ENCODE data around the gene NDUFS2. TPM values are rescaled to one million over a fixed set of nuclear protein-coding genes. Genes with fewer than 3 reads are reported as not detected.
A peak's percentile ranks its signal among the peaks of the same experiment; 100 is the strongest.
"Not testable (repeated sequence)": the region's sequence is repeated elsewhere in the genome, so short reads cannot be mapped to it uniquely, and the experiment has no call there.

The NDUFS2 gene
- total and polyA plus RNA-seq, 2 experiments from 2014 or later, result 183 to 367 TPM

GRCh38 chr1:161251579-161251978, 49.4 kb downstream of the NDUFS2 start:
- Histone ChIP-seq H3K4me1 (ENCODE audit: low read depth) (no peaks in the 10 kb centered on the region), H3K27me3 (no peaks in the 10 kb centered on the region), H3K27ac (no peak overlapping the region), H3K9me3 (ENCODE audit: low read depth) (no peaks in the 10 kb centered on the region), H3K36me3 (no peaks in the 10 kb centered on the region), H3K4me3 (no peak overlapping the region)
- DNase-seq (ENCODE audit: low read depth in 1 of 2, low spot score in 1 of 2), result no peak
- TF ChIP-seq CTCF (IDR thresholded peaks at IDR 0.05; ENCODE audit: low read depth, low read length), result no peak

- not testable (repeated sequence) for H3K36me3 ChIP-seq; H3K4me1 ChIP-seq (ENCODE audit: low read depth); H3K4me3 ChIP-seq; DNase-seq (ENCODE audit: low read depth in 1 of 2, low spot score in 1 of 2); H3K9me3 ChIP-seq (ENCODE audit: low read depth); H3K27ac ChIP-seq
- H3K27me3 ChIP-seq, result peaks cover 23% of the 10 kb centered on the region
These were observed 53.1 kb downstream of the NDUFS2 start for GRCh38 chr1:161255302-161255701.

GRCh38 chr1:161255955-161256520, 53.9 kb downstream of the NDUFS2 start:
- not testable (repeated sequence) for H3K4me1 ChIP-seq (ENCODE audit: low read depth)

GRCh38 chr1:161257109-161257508, 54.9 kb downstream of the NDUFS2 start:
- not testable (repeated sequence) for H3K27ac ChIP-seq; H3K9me3 ChIP-seq (ENCODE audit: low read depth); H3K36me3 ChIP-seq; H3K4me1 ChIP-seq (ENCODE audit: low read depth); H3K4me3 ChIP-seq; DNase-seq (ENCODE audit: low read depth in 1 of 2, low spot score in 1 of 2)
- peaks cover 40% of the 10 kb centered on the region for H3K27me3 ChIP-seq

More at GRCh38 chr1:161255955-161256520, 53.9 kb downstream of the NDUFS2 start:
- H3K27ac ChIP-seq; H3K9me3 ChIP-seq (ENCODE audit: low read depth); DNase-seq (ENCODE audit: low read depth in 1 of 2, low spot score in 1 of 2); H3K36me3 ChIP-seq; H3K4me3 ChIP-seq: not testable (repeated sequence)
- peaks cover 30% of the 10 kb centered on the region for H3K27me3 ChIP-seq

- no peak within 1 kb of the TSS for H3K27ac ChIP-seq
- H3K36me3 ChIP-seq, result no peaks in the 10 kb centered on the region
- H3K4me1 ChIP-seq (ENCODE audit: low read depth), result no peaks in the 10 kb centered on the region
- DNase-seq (ENCODE audit: low read depth in 1 of 2, low spot score in 1 of 2), result peak; percentile 71 to 73
- TF ChIP-seq CTCF (IDR thresholded peaks at IDR 0.05; ENCODE audit: low read depth, low read length), result no peak
- peak within 1 kb of the TSS; percentile 39 for H3K4me3 ChIP-seq
- H3K9me3 ChIP-seq (ENCODE audit: low read depth), result no peaks in the 10 kb centered on the region
- H3K27me3 ChIP-seq, result peaks cover 43% of the 10 kb centered on the region
These were observed 56.5 kb downstream of the NDUFS2 start, which contains the start of gene PCP4L1 for GRCh38 chr1:161258439-161259344. Gene PCP4L1, plus strand, starts transcription at chr1:161258745. Its CDS starts 230 bp downstream, at chr1:161258975.

- DNase-seq (ENCODE audit: low read depth in 1 of 2, low spot score in 1 of 2), result no peak
- Histone ChIP-seq H3K4me1 (ENCODE audit: low read depth) (no peaks in the 10 kb centered on the region), H3K27ac (no peak overlapping the region), H3K36me3 (no peaks in the 10 kb centered on the region), H3K4me3 (no peak overlapping the region), H3K27me3 (peaks cover 43% of the 10 kb centered on the region), H3K9me3 (ENCODE audit: low read depth) (no peaks in the 10 kb centered on the region)
- no peak for TF ChIP-seq CTCF (IDR thresholded peaks at IDR 0.05; ENCODE audit: low read depth, low read length)
These were observed 57.2 kb downstream of the NDUFS2 start for GRCh38 chr1:161259345-161259702.

GRCh38 chr1:161259765-161260164, 57.6 kb downstream of the NDUFS2 start:
- Histone ChIP-seq H3K27ac (no peak overlapping the region), H3K27me3 (peaks cover 43% of the 10 kb centered on the region), H3K4me3 (no peak overlapping the region), H3K4me1 (ENCODE audit: low read depth) (no peaks in the 10 kb centered on the region), H3K9me3 (ENCODE audit: low read depth) (no peaks in the 10 kb centered on the region), H3K36me3 (no peaks in the 10 kb centered on the region)
- no peak for TF ChIP-seq CTCF (IDR thresholded peaks at IDR 0.05; ENCODE audit: low read depth, low read length)
- DNase-seq (ENCODE audit: low read depth in 1 of 2, low spot score in 1 of 2), result no peak
